Lung microvascular endothelial cell (primary cell): Measurements from ENCODE around the gene SLC17A3. TPM values are rescaled to one million over a fixed set of nuclear protein-coding genes. Genes with fewer than 3 reads are reported as not detected.

ENCODE experiments used
- DNase-seq, 2 donors: peaks; one replicate each; pipeline versions ENCODE4 v3.0.0 to v3.0.0-alpha.2; 2010; ENCODE audit warnings: low read depth in 2 of 2
- total RNA-seq: library from RNA; depleted of rRNA; stranded (reverse); fragments of >200 nt; gene quantifications from 2 replicates; pipeline ENCODE4 v1.2.1, GENCODE V29; 2014

Gene SLC17A3
- total RNA-seq, 1 donor from 2014 or later, result not detected

GRCh38 chr6:25889877-25890853 lies 16.1 kb upstream of the SLC17A3 start:
- peak; percentile 28 to 46 for DNase-seq

DNA sequence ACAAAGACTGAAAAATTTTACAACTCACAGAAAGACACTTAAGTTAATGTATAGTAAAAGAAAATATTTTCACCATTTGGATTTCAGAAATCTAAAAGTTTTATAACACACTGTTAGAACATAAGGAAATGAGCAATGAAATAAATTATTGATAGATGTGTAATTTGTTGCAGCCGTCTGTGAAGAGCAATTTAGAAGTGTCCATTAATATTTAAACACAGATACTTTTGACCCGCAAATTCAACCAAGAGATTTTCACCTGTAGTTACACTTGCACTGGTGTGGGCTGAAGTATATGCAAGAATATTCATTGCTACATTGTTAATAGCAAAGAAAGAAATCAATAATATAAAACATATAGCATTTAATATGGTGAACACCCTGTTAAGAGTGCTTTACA lies 14.6 kb upstream of the SLC17A3 start:
- no peak for DNase-seq

DNA sequence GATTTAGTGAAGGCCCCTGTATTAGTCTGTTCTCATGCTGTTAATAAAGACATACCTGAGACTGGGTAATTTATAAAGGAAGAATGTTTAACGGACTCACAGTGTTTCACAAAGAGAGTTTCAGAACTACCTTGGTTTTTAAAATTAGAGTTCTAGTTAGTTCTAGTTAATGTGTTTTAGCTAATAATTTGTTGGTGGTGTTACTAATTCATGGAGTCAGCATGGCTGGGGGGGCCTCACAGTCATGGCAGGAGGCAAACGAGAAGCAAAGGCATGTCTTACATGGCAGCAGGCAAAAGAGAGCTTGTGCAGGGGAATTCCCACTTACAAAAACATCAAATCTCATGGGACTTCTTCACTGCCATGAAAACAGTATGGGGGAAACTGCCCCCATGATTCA lies 12.0 kb upstream of the SLC17A3 start:
- no peak for DNase-seq

DNA sequence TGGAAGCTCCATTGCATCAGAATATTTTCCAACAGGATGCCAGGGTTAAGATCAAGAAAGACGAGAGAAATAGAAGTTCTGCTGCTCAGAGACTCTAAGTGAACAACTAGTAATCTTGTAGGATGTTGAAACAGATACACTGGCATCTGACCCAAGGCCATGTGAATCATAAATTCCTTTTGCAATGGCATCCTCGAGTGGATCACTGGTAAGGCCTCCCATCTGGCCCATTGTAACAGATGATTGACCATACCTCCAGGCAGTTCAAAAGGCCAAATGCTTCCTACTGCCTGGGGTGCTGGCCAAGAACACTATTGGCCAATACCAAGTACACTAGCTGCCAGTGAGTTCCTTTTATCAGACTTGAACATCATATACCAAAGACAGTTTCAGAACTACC lies 9.9 kb upstream of the SLC17A3 start:
- DNase-seq, result no peak

GRCh38 chr6:25883536-25883935 lies 9.5 kb upstream of the SLC17A3 start:
- no peak for DNase-seq

DNA sequence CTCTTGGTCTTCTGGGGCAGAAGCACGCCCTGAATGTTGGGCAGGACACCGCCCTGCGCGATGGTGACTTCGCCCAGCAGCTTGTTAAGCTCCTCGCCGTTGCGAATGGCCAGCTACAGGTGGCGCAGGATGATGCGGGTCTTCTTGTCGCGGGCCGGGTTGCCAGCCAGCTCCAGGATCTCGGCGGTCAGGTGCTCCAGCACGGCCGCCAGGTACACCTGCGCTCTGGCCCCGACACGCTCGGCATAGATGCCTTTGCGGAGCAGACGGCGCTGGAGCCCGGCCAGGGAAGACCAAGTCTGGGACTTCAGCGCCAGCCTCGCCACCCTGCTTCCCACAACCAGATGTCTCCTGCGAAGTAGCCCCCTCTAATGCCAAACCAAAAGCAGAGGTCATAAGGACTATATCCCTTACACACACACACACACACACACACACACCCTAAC lies 8.0 kb upstream of the SLC17A3 start:
- DNase-seq, result peak in 1 of 2 donors; percentile 1

DNA sequence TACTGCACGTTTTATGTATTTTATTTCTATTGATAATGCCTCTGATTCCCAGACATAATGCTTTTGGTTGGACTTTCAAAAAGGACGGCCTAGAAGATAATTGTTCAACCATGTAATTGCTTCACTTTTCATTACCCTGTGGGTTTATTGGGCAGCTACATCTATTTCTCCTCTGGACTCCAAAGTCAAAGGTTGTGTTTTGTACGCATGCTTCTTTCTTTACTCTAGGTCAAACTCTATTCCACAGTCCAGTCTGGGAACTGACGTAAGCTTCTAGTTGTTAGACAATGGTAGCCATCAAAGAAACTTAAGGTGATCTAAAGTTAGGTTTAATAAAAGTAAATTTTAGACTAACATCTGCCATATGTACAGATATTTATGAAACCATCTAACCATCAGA lies 6.6 kb upstream of the SLC17A3 start:
- no peak for DNase-seq

GRCh38 chr6:25878721-25879322 lies 4.8 kb upstream of the SLC17A3 start:
- DNase-seq, result no peak

- DNase-seq, result no peak
Observed at GRCh38 chr6:25875926-25876602, 2.0 kb upstream of the SLC17A3 start.

GRCh38 chr6:25875563-25875905 lies 1.5 kb upstream of the SLC17A3 start:
- DNase-seq, result no peak

DNA sequence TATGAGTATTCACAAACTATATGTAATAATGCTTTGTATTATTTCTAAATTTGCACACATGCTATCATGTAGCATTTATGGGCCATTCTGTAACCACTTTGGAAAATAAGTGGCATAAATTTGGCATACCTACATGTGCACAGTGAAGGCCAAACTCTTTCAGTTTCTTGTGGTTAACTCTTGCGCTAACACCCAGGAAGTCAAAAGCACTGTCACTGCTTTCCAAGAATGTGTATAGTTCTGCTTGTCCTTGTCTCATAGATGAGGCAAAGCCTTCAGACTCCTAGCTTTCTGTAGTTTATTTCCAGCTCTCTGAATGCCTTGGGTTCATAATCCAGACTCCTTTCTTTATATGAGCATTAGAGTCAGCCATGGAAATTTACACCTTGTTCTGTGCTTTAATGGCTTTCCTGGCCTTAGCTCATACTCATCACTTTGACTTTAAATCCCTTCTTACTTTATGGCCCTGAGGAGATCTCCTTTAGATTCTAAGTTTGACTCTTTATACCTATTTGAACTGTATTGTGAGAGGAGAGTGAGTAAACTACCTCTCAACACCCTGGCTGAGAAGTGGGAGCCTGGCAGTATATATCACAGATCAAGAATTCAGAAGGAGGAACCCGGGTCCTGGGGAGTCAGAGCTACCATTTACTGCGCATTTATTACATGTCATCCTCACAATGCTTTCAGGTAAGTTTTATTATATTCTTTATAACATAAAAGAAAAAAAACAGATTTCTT lies 949 bp upstream of the SLC17A3 start:
- DNase-seq, result no peak

GRCh38 chr6:25872814-25873213 lies 1.2 kb downstream of the SLC17A3 start:
- no peak for DNase-seq

GRCh38 chr6:25869840-25870239 lies 4.2 kb downstream of the SLC17A3 start:
- DNase-seq, result no peak

GRCh38 chr6:25868436-25869183 lies 5.4 kb downstream of the SLC17A3 start:
- DNase-seq, result no peak

DNA sequence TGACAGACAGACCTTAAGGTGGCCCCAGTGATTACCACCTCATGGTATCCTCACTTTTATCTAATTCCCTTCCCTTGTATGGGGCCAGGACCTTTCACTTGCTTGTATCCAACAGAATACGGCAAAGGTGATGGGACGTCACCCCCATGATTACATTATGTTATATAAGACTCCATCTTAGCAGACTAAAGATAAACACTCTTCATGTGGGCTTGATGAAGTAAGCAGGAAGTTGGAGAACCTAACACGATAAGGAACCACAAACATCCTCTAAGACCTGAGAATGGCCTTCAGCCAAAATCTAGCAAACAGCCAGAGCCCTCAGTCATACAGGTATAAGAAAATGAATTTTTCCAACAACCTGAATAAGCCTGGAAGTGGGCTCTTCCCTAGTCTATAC lies 8.0 kb downstream of the SLC17A3 start:
- no peak for DNase-seq

DNA sequence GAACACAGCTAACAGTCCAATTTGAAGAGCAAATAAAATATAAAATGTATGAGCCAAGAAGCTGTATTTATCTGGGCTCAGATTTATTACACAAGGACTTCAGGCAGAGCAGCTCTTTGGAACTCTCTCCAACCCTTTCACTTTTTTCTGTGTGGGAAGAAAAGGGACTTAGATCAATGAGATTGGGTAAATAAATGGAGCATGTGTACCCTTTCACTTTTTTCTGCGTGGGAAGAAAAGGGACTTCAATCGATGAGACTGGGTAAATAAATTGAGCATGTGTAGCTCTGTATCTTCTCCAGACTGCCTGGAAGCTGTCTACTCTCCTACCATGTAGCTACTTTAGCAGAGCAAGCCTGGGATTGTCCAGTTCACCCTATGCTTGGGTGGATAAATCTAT lies 10.7 kb downstream of the SLC17A3 start:
- DNase-seq, result no peak

DNA sequence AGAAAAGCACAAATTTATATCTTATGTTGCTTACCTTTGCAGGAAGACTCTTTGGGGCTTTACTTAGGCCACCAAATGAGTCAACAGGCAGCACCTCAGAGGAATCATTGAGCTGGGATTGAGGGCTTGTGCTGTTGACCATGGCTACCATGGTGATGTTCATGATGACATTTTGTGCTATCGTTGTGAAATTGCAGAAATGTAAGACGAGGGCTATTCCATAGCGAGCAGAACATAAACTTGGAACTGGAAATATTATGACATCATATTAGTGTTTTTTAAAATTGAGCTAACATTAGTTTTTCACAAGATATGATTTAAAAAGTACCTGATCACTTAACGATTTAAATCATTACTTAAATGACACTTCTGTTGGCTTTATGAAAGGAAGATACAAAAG lies 11.8 kb downstream of the SLC17A3 start:
- DNase-seq, result no peak

GRCh38 chr6:25852756-25853155 lies 21.3 kb downstream of the SLC17A3 start:
- no peak for DNase-seq

GRCh38 chr6:25851961-25852360 lies 22.1 kb downstream of the SLC17A3 start:
- no peak for DNase-seq

- no peak for DNase-seq
Observed at GRCh38 chr6:25844518-25844917, 29.5 kb downstream of the SLC17A3 start.

DNA sequence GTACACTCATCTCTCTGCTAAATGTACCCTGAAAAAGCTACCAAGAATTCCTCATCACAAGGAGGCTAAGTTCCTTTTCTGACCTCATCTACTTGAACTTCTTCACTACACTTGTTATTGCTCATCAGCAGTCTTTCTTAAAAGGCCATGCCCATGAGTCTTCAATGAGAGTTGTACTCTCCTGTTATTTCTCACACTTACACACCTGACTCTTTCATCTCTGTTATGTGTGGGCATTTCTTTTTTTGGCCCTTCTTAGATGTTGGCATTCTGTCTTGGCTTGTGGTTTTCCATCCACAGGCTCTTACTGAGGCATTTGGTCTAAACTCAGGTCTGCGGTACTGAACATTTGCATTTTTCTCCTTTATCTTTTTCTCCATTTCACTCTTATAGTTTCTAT lies 31.5 kb downstream of the SLC17A3 start:
- DNase-seq, result no peak
